Upper lobe of left lung (tissue), 4 donors: Measurements from ENCODE around the gene ARHGEF19.

ENCODE experiments used
- POLR2A ChIP-seq, 4 donors: fragments of 450-650 bp; IDR thresholded peaks; one replicate each; pipeline ENCODE4 v1.5.1; 2016 to 2017; ENCODE audit warnings: antibody characterized with exemption in 4 of 4, mild to moderate bottlenecking in 2 of 4
- POLR2AphosphoS5 ChIP-seq, 2 donors: sonication (generic); formaldehyde crosslinking; IDR thresholded peaks; one replicate each; pipeline ENCODE4 v1.5.1; 2017; ENCODE audit warnings: antibody characterized with exemption in 2 of 2
- TF ChIP-seq, protein P1 (sequence below), 6 experiments: fragments of 450-650 bp in 4 of 6; fragments of 200-600 bp in 2 of 6; sonication (generic) in 2 of 6; IDR thresholded peaks; one replicate each; pipeline ENCODE4 v1.5.1; 2016 to 2019; ENCODE audit warnings: antibody characterized with exemption in 6 of 6

GRCh38 chr1:16189921-16190621 lies 22.4 kb downstream of the ARHGEF19 start:
- no peak for TF ChIP-seq POLR2AphosphoS5 (IDR thresholded peaks at IDR 0.05)
- TF ChIP-seq, protein P1, sequence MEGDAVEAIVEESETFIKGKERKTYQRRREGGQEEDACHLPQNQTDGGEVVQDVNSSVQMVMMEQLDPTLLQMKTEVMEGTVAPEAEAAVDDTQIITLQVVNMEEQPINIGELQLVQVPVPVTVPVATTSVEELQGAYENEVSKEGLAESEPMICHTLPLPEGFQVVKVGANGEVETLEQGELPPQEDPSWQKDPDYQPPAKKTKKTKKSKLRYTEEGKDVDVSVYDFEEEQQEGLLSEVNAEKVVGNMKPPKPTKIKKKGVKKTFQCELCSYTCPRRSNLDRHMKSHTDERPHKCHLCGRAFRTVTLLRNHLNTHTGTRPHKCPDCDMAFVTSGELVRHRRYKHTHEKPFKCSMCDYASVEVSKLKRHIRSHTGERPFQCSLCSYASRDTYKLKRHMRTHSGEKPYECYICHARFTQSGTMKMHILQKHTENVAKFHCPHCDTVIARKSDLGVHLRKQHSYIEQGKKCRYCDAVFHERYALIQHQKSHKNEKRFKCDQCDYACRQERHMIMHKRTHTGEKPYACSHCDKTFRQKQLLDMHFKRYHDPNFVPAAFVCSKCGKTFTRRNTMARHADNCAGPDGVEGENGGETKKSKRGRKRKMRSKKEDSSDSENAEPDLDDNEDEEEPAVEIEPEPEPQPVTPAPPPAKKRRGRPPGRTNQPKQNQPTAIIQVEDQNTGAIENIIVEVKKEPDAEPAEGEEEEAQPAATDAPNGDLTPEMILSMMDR (IDR thresholded peaks at IDR 0.05): no peak
- no peak for TF ChIP-seq POLR2A (IDR thresholded peaks at IDR 0.05)
